ENCODE measurements around the gene MALSU1.

DNA sequence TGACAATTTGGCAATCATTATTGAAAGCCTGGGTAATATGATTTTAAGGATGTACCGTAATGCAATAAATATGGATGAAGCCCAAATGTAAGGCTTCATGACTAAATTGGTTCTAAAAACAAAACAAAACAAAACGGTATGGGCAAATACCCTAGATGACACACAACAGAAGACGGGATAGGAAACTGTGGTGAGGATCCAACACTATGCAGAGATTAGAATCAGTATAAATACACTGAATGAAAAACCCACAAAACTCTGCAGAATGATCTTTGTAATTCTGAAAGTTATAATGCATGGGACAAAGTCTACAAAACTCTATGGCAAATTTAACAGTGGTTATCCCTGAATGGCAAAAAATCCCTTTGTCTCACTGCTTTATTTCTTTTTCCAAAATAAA is 57.6 kb downstream of the MALSU1 start:
- TF ChIP-seq, protein P1, sequence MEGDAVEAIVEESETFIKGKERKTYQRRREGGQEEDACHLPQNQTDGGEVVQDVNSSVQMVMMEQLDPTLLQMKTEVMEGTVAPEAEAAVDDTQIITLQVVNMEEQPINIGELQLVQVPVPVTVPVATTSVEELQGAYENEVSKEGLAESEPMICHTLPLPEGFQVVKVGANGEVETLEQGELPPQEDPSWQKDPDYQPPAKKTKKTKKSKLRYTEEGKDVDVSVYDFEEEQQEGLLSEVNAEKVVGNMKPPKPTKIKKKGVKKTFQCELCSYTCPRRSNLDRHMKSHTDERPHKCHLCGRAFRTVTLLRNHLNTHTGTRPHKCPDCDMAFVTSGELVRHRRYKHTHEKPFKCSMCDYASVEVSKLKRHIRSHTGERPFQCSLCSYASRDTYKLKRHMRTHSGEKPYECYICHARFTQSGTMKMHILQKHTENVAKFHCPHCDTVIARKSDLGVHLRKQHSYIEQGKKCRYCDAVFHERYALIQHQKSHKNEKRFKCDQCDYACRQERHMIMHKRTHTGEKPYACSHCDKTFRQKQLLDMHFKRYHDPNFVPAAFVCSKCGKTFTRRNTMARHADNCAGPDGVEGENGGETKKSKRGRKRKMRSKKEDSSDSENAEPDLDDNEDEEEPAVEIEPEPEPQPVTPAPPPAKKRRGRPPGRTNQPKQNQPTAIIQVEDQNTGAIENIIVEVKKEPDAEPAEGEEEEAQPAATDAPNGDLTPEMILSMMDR (IDR thresholded peaks at IDR 0.05; ENCODE audit: low read depth, low read length, poor library complexity, severe bottlenecking), result no peak
- TF ChIP-seq EZH2phosphoT487 (IDR thresholded peaks at IDR 0.05; ENCODE audit: borderline replicate concordance, low read length), result no peak

Data from DOHH2 (cell line).